PFSK-1 (cell line): ENCODE data around the gene CTU1.

Source experiments
- FOXP2 ChIP-seq: optimal IDR thresholded peaks from 2 replicates; pipeline ENCODE3; 2011; ENCODE audit warnings: borderline replicate concordance, control low read depth, inconsistent platforms; ENCODE audit not compliant: insufficient read depth; ENCODE audit errors: extremely low read length, extremely low read depth
- POLR2AphosphoS5 ChIP-seq: IDR thresholded peaks from 2 replicates; pipeline ENCODE4 v1.6.1; 2012; ENCODE audit warnings: low read depth, mild to moderate bottlenecking, control low read depth, low read length, moderate library complexity
- SIN3A ChIP-seq: IDR thresholded peaks from 2 replicates; pipeline ENCODE4 v1.6.1; 2012; ENCODE audit warnings: mild to moderate bottlenecking, low read length, moderate library complexity, borderline replicate concordance; ENCODE audit not compliant: insufficient read depth
- TAF1 ChIP-seq: IDR thresholded peaks from 2 replicates; pipeline ENCODE4 v1.6.1; 2012; ENCODE audit warnings: low read length, control low read depth, borderline replicate concordance; ENCODE audit not compliant: insufficient read depth
- TF ChIP-seq, protein P1 (sequence below), 2 experiments: IDR thresholded peaks; 2 replicates each; pipeline versions ENCODE4 v1.6.1 to v1.8.0; 2011 to 2012; ENCODE audit warnings: low read depth in 2 of 2, low read length in 2 of 2, control low read depth in 1 of 2, inconsistent platforms in 1 of 2, mild to moderate bottlenecking in 1 of 2, moderate library complexity in 1 of 2; ENCODE audit not compliant: insufficient read depth in 1 of 2

Gene CTU1

DNA sequence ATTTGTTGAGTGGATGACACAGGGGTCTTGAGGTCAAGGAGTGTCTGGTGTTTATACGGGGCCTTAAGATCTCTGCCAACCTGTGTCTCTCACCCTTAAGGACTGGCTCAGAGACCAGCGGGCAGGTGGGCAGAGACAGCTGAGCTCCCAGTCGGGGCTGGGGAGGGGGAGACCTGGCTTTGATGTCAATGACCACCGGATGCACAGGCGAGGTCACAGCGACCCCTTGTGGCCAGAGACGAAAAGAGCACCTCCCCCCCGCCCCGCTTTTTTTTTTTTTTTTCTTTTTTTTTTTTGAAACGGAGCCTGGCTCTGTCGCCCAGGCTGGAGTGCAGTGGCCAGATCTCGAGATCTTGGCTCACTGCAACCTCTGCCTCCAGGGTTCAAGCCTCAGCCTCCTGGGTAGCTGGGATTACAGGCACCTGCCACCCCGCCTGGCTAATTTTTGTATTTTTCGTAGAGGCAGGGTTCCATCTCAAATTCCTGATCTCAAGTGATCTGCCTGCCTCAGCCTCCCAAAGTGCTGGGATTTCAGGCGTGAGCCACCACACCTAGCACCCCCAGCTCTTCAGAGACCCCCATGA is 13.4 kb downstream of the CTU1 start:
- no peak for TF ChIP-seq SIN3A
- TF ChIP-seq TAF1: no peak
- TF ChIP-seq, protein P1, sequence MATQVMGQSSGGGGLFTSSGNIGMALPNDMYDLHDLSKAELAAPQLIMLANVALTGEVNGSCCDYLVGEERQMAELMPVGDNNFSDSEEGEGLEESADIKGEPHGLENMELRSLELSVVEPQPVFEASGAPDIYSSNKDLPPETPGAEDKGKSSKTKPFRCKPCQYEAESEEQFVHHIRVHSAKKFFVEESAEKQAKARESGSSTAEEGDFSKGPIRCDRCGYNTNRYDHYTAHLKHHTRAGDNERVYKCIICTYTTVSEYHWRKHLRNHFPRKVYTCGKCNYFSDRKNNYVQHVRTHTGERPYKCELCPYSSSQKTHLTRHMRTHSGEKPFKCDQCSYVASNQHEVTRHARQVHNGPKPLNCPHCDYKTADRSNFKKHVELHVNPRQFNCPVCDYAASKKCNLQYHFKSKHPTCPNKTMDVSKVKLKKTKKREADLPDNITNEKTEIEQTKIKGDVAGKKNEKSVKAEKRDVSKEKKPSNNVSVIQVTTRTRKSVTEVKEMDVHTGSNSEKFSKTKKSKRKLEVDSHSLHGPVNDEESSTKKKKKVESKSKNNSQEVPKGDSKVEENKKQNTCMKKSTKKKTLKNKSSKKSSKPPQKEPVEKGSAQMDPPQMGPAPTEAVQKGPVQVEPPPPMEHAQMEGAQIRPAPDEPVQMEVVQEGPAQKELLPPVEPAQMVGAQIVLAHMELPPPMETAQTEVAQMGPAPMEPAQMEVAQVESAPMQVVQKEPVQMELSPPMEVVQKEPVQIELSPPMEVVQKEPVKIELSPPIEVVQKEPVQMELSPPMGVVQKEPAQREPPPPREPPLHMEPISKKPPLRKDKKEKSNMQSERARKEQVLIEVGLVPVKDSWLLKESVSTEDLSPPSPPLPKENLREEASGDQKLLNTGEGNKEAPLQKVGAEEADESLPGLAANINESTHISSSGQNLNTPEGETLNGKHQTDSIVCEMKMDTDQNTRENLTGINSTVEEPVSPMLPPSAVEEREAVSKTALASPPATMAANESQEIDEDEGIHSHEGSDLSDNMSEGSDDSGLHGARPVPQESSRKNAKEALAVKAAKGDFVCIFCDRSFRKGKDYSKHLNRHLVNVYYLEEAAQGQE (IDR thresholded peaks at IDR 0.05; ENCODE audit: insufficient read depth in 1 of 2, low read depth in 2 of 2, low read length in 2 of 2): no peak
- TF ChIP-seq FOXP2: no peak
- no peak for TF ChIP-seq POLR2AphosphoS5

DNA sequence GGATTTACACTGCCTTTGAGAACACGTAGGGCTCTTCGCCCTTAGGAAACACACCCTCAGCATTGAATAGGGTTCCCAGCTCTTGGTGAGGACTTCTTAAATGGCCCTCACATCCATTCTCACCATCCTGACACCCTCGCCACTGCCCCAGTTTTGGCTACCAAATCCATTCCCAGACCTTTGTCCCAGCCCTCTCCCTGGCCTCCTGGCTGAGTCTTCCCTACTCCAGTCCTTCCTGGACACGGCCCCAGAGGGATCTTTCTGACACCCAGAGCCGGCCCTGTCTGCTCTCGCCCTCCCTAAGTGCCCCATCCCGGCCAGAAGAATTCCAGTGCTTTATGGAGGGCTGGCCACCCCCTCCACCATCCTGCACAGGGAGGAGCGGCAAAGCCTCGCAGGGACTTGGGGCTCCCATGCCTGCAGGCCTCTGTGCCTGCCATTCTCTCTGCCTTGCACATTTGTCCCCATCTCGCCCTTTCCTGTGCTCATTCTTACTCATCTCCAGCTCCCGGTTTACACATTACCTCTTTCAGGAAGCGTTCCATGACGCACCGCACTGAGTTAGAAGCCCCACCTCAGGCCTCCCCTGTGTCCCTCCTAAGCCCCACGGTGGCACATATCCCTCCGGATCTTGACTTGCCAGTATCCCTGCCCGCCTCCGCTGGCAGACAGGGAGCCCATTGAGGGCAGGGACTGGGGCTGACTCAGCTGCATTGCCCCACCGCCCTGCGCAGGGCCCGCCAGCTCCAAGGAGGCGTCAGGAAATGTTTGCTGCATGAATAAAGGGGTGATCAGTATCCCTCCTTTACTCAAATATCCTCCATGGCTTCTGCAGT is 14.5 kb downstream of the CTU1 start:
- TF ChIP-seq FOXP2 (no peak), POLR2AphosphoS5 (no peak), TAF1 (no peak), SIN3A (no peak)
- TF ChIP-seq, protein P1 (IDR thresholded peaks at IDR 0.05; ENCODE audit: insufficient read depth in 1 of 2, low read depth in 2 of 2, low read length in 2 of 2): no peak

GRCh38 chr19:51093101-51093500 is 15.1 kb downstream of the CTU1 start:
- TF ChIP-seq FOXP2: no peak
- no peak for TF ChIP-seq POLR2AphosphoS5
- TF ChIP-seq, protein P1 (IDR thresholded peaks at IDR 0.05; ENCODE audit: insufficient read depth in 1 of 2, low read depth in 2 of 2, low read length in 2 of 2): no peak
- no peak for TF ChIP-seq TAF1
- no peak for TF ChIP-seq SIN3A

DNA sequence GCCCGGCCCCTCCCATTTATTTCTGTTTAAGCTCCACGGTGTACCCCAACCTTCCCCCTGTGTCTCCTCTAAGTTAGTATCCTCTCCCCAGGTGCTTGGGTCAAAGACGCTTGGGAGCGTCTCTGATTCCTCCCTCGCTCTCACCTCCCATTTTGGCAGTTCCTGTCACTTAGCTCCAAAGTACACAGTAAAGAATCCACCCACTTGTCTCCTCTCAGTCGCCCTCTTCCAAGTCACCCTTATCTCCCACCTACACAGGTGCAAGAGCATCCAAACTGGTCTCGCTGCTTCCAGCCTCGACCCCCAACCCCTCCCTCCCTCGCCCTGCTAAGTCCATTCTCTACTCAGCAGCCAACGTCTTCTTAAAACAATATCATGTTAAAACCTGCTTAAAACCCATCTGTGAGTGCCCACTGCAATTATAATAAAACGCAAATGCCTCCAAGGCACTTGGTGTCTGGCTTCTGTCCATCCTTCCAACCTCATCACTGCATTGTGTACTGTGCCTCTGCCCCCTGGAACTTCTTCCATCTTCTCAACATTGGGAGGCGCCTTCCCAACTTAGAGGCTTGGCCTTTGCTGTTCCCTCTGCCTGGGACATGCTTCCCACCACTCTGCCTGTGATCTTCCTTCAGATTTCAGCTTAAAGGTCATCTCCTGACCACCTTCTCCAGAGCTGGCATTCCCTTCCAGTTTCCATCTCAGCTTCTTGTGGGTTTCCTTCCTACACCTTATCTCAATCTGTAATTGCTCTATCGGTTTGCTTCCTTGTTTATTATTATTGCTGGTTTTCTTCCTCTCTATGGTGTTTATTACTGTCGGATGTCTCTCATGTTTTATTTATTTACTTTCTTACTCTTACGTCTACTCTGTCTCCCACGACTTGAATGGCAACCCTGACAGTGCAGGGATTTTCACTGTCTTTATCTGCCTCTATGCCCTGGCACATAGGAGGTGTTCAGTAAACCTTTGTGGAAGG is 16.0 kb downstream of the CTU1 start:
- TF ChIP-seq, protein P1 (IDR thresholded peaks at IDR 0.05; ENCODE audit: insufficient read depth in 1 of 2, low read depth in 2 of 2, low read length in 2 of 2): no peak
- TF ChIP-seq SIN3A: no peak
- TF ChIP-seq TAF1: no peak
- no peak for TF ChIP-seq FOXP2
- TF ChIP-seq POLR2AphosphoS5: no peak
